LNCAP (cell line): ENCODE measurements around the gene PRR4.

Experiments
- CTCF ChIP-seq: fragments of 450-650 bp; IDR thresholded peaks from 2 replicates; pipeline ENCODE4 v1.5.1; 2017; ENCODE audit warnings: mild to moderate bottlenecking

Gene PRR4

GRCh38 chr12:10838461-10838860 is 10.8 kb downstream of the PRR4 start:
- no peak for TF ChIP-seq CTCF

GRCh38 chr12:10829994-10830393 is 19.3 kb downstream of the PRR4 start:
- no peak for TF ChIP-seq CTCF

GRCh38 chr12:10826258-10826657 is 23.0 kb downstream of the PRR4 start, which contains the start of gene TAS2R10:
Gene TAS2R10 (minus strand): TSS chr12:10826358. CDS start chr12:10826269, 89 bp downstream.
- TF ChIP-seq CTCF = no peak

GRCh38 chr12:10824957-10825356 is 24.3 kb downstream of the PRR4 start:
- TF ChIP-seq CTCF = no peak

- no peak for TF ChIP-seq CTCF
These were observed 37.3 kb downstream of the PRR4 start for GRCh38 chr12:10811883-10812536.

GRCh38 chr12:10810068-10810467 is 39.2 kb downstream of the PRR4 start, which contains the start of gene TAS2R9:
Gene TAS2R9 (minus strand): TSS chr12:10810168. CDS start chr12:10810075, 93 bp downstream.
- no peak for TF ChIP-seq CTCF

- TF ChIP-seq CTCF = no peak
These were observed 42.1 kb downstream of the PRR4 start, which contains the start of gene TAS2R8 for GRCh38 chr12:10807186-10807585. Gene TAS2R8 (minus strand): TSS chr12:10807286. CDS start chr12:10806980, 306 bp downstream.
